Activated naive CD4-positive, alpha-beta T cell (primary cell): Measurements from ENCODE around the gene SERPINB13.

Experiments
- DNase-seq, 4 experiments: peaks; one replicate each; lab custom pipeline; 2025; lab: John Stamatoyannopoulos, UW

Gene SERPINB13

DNA sequence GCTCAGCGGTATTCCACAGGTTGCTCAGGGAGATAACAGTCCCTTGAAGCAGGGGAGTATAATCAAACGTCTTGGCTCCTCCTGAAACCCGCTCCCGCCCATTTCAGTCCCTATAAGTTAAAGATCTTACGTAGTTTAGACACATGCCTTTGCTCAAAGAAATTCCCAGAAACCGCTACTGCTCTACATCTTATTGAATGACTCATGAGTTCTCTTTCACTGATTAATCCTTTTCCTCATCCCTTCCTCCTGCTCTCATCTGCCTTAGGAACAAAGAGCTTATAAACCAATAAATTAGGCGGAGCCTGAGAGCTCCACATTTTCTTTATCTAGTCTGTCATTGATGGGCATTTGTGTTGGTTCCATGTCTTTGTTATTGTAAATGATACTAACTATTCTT, 61.1 kb downstream of the SERPINB13 start:
- DNase-seq: no peak
